ENCODE measurements around the gene GTPBP2.
"Not testable (repeated sequence)": the region's sequence is repeated elsewhere in the genome, so short reads cannot be mapped to it uniquely, and the experiment has no call there.

GTPBP2 gene

DNA sequence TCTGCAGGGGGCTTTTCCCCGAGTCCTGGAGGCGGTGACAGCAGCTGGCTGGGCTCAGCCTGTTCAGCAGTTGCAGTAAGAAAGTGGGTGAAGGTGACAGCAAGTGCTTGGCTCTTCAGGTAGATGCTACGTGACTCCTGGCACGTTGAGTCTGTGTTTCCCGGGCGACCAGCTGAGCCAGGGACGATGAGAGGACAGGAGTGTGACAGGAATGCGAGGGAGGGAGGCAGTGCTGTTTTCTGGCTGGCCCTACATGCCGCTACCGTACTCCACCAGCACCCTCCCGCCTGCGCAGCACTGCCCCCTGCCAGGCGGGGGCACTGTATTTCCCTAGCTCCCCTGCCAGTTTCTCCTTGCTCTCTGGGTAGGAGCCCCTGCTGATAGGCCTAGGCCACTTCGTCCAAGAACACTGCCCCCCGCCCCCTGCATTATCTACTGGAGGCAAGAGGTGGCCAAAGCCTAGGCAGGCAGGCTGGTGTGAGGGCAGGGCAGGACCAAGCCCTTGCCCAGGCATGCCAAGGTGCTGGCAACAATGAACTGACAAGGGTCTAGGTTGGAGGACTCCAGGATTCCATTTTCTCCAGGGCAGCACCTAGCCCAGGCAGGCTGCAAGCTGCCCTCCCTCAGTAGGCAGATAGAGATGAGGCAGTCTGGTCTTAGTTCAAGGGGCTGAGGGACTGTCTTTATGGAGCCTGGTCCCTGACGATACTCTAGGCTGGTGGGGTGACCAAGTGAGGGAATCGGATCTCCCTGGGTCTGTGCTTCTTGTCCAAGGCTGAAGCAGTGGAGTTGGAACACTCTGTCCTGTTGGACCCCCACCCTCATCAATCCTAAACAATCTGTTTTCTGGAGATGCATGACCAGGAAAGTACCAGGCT lies 39.3 kb upstream of the GTPBP2 start:
- H2AFZ ChIP-seq (ENCODE audit: low read depth) = no peak overlapping the region
- no peaks in the 10 kb centered on the region for H3K36me3 ChIP-seq (ENCODE audit: insufficient read depth)
- H3K4me1 ChIP-seq (ENCODE audit: low read depth, poor library complexity, severe bottlenecking) = peaks cover 62% of the 10 kb centered on the region
- H3K4me3 ChIP-seq (IDR thresholded peaks at IDR 0.05; ENCODE audit: insufficient read depth, low read depth, low read length) = no peak overlapping the region
- TF ChIP-seq CTCF (conservative IDR thresholded peaks at IDR 0.05; ENCODE audit: low read depth, low read length) = peak; percentile 46
- H3K27me3 ChIP-seq (ENCODE audit: insufficient read depth, low read depth) = no peaks in the 10 kb centered on the region
- H3K79me2 ChIP-seq (ENCODE audit: insufficient read depth, low read depth) = no peaks in the 10 kb centered on the region
- no peak overlapping the region for H3K9ac ChIP-seq
- peak overlapping the region; percentile 85; the same call in 1 of the 2 replicates for H3K4me2 ChIP-seq
- H4K20me1 ChIP-seq (ENCODE audit: insufficient read depth) = no peaks in the 10 kb centered on the region
- H3K27ac ChIP-seq = peak overlapping the region; percentile 78; the same call in 1 of the 2 replicates

GRCh38 chr6:43667245-43668150 lies 38.4 kb upstream of the GTPBP2 start:
- Histone ChIP-seq H3K27me3 (ENCODE audit: insufficient read depth, low read depth) (no peaks in the 10 kb centered on the region), H3K9ac (no peak overlapping the region), H4K20me1 (ENCODE audit: insufficient read depth) (no peaks in the 10 kb centered on the region), H2AFZ (ENCODE audit: low read depth) (no peak overlapping the region), H3K4me2 (peak overlapping the region; percentile 46; the same call in 1 of the 2 replicates), H3K79me2 (ENCODE audit: insufficient read depth, low read depth) (no peaks in the 10 kb centered on the region), H3K4me3 (IDR thresholded peaks at IDR 0.05; ENCODE audit: insufficient read depth, low read depth, low read length) (no peak overlapping the region), H3K4me1 (ENCODE audit: low read depth, poor library complexity, severe bottlenecking) (peaks cover 62% of the 10 kb centered on the region), H3K27ac (no peak overlapping the region), H3K36me3 (ENCODE audit: insufficient read depth) (no peaks in the 10 kb centered on the region)
- peak; percentile 86 for TF ChIP-seq CTCF (conservative IDR thresholded peaks at IDR 0.05; ENCODE audit: low read depth, low read length)

DNA sequence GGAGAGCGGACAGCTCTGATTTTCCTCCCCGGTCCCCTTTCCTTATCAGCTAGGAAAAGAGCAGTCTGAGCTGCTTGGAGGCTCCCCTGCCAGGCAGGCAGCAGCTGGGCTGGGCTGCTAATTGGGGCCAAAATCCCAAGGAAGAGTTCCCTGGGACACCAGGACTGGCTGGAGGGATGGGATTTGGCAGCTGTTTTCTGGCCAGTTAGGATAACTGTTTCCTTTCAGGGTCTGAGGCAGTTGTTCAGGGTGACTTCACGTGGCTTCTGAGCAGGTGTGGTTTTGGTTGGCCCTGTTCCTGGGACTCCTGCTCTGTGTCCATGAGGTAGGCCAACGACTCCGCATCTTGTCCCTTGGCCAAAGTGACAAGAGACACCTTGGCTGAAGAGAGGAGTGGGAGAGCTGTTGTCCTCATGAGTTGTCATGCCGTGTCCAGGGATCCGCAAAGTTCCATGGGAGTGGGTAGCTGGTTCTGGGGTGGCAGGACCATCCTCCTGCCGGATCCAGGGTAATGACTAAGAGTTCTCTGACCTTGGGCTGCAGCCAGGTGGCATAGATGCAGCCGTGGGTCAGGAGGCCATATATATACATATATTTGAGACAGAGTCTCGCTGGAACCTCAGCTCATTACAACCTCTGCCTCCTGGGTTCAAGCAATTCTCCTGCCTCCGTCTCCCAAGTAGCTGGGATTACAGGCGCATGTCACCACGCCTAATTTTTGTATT lies 37.3 kb upstream of the GTPBP2 start:
- Histone ChIP-seq H3K4me3 (IDR thresholded peaks at IDR 0.05; ENCODE audit: insufficient read depth, low read depth, low read length) (no peak overlapping the region), H3K4me1 (ENCODE audit: low read depth, poor library complexity, severe bottlenecking) (peaks cover 59% of the 10 kb centered on the region), H3K9ac (no peak overlapping the region), H4K20me1 (ENCODE audit: insufficient read depth) (no peaks in the 10 kb centered on the region), H3K27me3 (ENCODE audit: insufficient read depth, low read depth) (no peaks in the 10 kb centered on the region), H3K4me2 (no peak overlapping the region), H3K79me2 (ENCODE audit: insufficient read depth, low read depth) (no peaks in the 10 kb centered on the region), H3K27ac (no peak overlapping the region), H2AFZ (ENCODE audit: low read depth) (no peak overlapping the region), H3K36me3 (ENCODE audit: insufficient read depth) (no peaks in the 10 kb centered on the region)
- TF ChIP-seq CTCF (conservative IDR thresholded peaks at IDR 0.05; ENCODE audit: low read depth, low read length) = no peak

GRCh38 chr6:43665376-43665775 lies 36.3 kb upstream of the GTPBP2 start:
- Histone ChIP-seq H4K20me1 (ENCODE audit: insufficient read depth) (no peaks in the 10 kb centered on the region), H3K27me3 (ENCODE audit: insufficient read depth, low read depth) (no peaks in the 10 kb centered on the region), H3K27ac (no peak overlapping the region), H3K36me3 (ENCODE audit: insufficient read depth) (no peaks in the 10 kb centered on the region), H3K4me2 (no peak overlapping the region), H3K4me3 (IDR thresholded peaks at IDR 0.05; ENCODE audit: insufficient read depth, low read depth, low read length) (no peak overlapping the region), H3K9ac (no peak overlapping the region), H3K79me2 (ENCODE audit: insufficient read depth, low read depth) (no peaks in the 10 kb centered on the region), H2AFZ (ENCODE audit: low read depth) (no peak overlapping the region), H3K4me1 (ENCODE audit: low read depth, poor library complexity, severe bottlenecking) (peaks cover 49% of the 10 kb centered on the region)
- no peak for TF ChIP-seq CTCF (conservative IDR thresholded peaks at IDR 0.05; ENCODE audit: low read depth, low read length)

- not testable (repeated sequence) for H3K79me2 ChIP-seq (ENCODE audit: insufficient read depth, low read depth); H3K27me3 ChIP-seq (ENCODE audit: insufficient read depth, low read depth); H3K4me2 ChIP-seq
Observed at GRCh38 chr6:43662948-43663347, 33.9 kb upstream of the GTPBP2 start.

More at GRCh38 chr6:43662948-43663347, 33.9 kb upstream of the GTPBP2 start:
- not testable (repeated sequence) for H3K36me3 ChIP-seq (ENCODE audit: insufficient read depth); H3K27ac ChIP-seq; H2AFZ ChIP-seq (ENCODE audit: low read depth); H3K4me3 ChIP-seq (IDR thresholded peaks at IDR 0.05; ENCODE audit: insufficient read depth, low read depth, low read length); H4K20me1 ChIP-seq (ENCODE audit: insufficient read depth); H3K9ac ChIP-seq
- peaks cover 25% of the 10 kb centered on the region for H3K4me1 ChIP-seq (ENCODE audit: low read depth, poor library complexity, severe bottlenecking)
